ENCODE measurements around the gene SOX1.

SOX1 gene

DNA sequence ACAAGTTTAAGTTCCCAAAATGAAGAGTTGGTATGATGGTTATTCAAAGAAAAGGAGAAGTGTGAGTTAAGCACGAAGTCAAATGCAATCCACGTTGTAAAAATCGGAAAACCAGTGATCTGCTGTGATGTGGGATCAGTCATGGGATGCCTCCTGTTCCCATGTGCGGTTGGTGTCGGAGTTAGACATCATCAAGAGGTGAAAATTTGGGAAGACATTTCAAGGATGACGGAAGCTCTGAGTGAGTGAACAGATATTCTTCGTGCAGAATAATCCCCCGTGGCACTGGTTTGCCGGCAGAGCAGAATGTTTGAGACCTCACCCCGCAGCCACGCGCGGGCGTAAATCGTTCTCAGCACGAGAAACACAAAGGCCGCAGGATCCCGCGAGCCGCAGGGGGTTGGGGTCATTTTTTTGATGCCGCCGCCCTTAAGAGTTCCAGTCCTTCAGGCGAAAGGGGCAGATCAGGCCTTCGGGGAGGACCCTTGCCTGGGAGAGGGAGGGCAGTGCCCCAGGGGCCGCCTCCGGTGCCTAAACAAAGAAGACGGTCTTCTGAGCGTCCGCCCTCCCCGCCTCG is 13.7 kb upstream of the SOX1 start:
- DNase-seq (ENCODE audit: insufficient read length, low spot score): no peak
- no peak for FAIRE-seq
- TF ChIP-seq POLR2A (IDR thresholded peaks at IDR 0.05; ENCODE audit: low read depth, low read length) (no peak), PAX5 (IDR thresholded peaks at IDR 0.05; ENCODE audit: insufficient read depth, low read length, severe bottlenecking) (no peak), SPI1 (IDR thresholded peaks at IDR 0.05; ENCODE audit: low read depth, low read length) (no peak), TAF1 (IDR thresholded peaks at IDR 0.05; ENCODE audit: low read depth, low read length) (no peak), POU2F2 (IDR thresholded peaks at IDR 0.05; ENCODE audit: low read depth, low read length) (no peak), POLR2AphosphoS5 (IDR thresholded peaks at IDR 0.05; ENCODE audit: low read depth, low read length) (no peak)

DNA sequence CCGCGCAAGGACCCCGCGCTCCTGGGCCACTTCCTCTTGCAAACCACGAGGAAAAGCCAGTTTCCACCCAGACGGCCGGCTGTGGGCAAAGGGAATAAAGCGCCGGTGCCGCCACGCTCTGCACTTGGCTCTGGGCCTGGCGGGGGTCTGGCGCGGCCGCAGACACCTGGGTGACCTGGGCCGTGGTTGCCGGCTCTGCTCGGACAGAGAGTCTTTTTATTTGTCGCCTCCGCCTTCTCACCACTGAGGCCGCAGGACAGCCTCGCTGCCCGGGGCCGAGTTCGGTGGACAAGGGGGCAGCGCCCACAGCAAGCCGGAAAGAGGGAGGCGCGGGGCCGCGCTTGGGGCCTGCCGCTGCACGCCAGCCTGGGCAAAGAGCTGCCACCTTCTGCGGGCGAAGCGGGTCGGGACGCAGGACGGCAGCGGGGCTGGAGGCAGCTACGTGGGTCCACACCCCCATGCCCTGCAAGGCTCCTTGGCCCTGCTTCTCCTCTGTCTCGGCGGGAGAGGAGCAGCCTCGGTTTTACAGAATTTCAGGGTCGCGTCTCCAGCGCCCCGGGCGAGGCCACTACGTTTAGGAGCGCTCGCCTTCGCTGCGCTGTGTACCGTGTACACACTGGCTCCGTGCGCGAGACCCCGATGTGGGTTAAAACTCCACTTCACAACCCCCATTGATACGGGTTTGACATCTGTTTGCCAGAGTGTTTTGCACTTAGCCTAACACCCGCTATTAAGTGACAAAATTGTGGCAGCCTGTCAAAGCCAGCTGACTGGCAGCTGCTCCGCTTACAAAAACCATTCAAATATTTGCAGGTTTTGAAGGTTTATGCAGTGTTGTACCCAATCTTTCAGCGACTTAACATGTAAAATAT is 13.0 kb upstream of the SOX1 start:
- no peak for DNase-seq (ENCODE audit: insufficient read length, low spot score)
- TF ChIP-seq POU2F2 (IDR thresholded peaks at IDR 0.05; ENCODE audit: low read depth, low read length) (no peak), PAX5 (IDR thresholded peaks at IDR 0.05; ENCODE audit: insufficient read depth, low read length, severe bottlenecking) (no peak), POLR2A (IDR thresholded peaks at IDR 0.05; ENCODE audit: low read depth, low read length) (no peak), SPI1 (IDR thresholded peaks at IDR 0.05; ENCODE audit: low read depth, low read length) (no peak), POLR2AphosphoS5 (IDR thresholded peaks at IDR 0.05; ENCODE audit: low read depth, low read length) (no peak), TAF1 (IDR thresholded peaks at IDR 0.05; ENCODE audit: low read depth, low read length) (no peak)
- no peak for FAIRE-seq

DNA sequence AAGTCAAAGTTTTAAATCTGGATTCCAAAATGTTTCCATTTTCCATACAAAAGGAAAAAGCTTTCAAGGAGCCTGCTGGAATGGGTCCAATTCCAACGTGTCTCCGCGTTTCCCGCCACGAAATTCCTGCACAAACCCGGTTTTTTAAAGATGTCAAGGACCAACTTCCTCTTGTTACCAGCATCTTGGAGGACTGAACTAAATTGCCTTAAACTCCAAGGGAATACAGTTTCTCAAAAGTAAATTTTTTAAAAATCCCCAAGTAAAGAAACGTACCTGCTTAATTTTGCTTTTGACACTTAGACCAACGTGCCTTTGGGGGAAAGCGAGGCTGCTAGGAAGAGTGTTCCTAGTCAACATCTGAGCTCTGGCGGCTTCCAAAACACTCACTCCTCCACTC is 12.3 kb upstream of the SOX1 start:
- TF ChIP-seq POLR2AphosphoS5 (IDR thresholded peaks at IDR 0.05; ENCODE audit: low read depth, low read length): no peak
- no peak for DNase-seq (ENCODE audit: insufficient read length, low spot score)
- FAIRE-seq: no peak

DNA sequence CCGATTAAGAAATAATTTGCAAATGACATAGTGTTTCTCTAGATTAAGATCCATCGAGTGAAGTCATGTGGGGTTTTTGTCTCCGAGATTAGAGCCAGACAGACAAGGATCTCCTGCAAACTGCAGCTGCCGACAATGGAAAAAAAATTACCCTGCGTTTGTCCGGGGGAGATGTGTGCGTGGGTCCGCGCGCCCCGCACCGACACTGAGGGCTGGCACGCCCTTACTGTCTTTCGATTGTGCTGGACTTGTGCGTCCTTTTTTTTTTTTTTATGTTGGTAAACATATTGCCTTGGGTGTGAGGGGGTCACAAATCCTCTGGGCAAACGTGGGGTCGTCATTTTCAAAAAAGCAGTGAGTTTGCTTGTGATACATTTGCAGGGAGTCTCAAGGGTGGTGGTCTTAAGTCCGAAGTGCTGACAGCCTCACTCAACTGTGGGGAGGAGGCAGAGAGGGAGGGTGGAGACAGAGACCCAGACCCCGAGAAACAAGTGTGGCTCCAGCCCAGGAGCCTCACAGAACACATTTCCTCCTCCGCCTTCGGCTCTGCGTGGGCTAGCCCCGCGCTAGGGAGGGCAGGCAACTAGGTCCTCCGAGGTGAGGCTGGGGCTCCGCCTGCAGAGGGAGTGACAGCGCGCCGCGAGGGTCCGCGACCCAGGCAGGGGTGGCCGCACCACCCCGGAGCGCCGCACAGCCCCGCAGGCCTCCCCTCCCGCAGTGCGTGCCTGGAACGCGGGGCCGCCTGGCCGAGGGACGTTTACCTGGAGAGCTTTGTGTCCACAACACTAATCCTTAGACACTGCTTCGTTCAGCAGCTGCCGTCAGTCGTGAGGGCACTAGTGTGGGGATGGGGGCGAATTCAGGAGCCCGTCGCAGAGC is 11.7 kb upstream of the SOX1 start:
- no peak for DNase-seq (ENCODE audit: insufficient read length, low spot score)
- FAIRE-seq: no peak
- TF ChIP-seq TAF1 (IDR thresholded peaks at IDR 0.05; ENCODE audit: low read depth, low read length): no peak
- TF ChIP-seq POLR2AphosphoS5 (IDR thresholded peaks at IDR 0.05; ENCODE audit: low read depth, low read length): no peak
- TF ChIP-seq POU2F2 (IDR thresholded peaks at IDR 0.05; ENCODE audit: low read depth, low read length): no peak
- no peak for TF ChIP-seq SPI1 (IDR thresholded peaks at IDR 0.05; ENCODE audit: low read depth, low read length)
- TF ChIP-seq PAX5 (IDR thresholded peaks at IDR 0.05; ENCODE audit: insufficient read depth, low read length, severe bottlenecking): no peak
- TF ChIP-seq POLR2A (IDR thresholded peaks at IDR 0.05; ENCODE audit: low read depth, low read length): no peak

DNA sequence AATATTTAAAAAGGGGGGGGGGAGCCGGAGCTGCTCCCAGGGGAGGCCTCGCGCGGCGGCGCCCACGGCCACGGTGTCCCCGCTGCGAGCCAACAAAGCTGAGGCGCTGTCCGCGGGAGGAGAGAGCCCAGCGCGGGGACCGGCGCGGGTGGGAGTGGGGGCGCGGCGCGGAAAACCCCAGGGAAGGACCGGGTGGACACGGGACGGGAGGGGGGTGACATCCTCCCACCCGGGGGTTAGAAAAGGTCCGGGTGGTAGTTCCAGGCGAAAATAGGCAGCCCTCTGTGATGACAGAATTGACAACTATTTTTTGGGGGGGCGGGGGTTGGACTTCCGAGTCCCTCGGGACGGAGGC is 11.1 kb upstream of the SOX1 start:
- no peak for DNase-seq (ENCODE audit: insufficient read length, low spot score)
- no peak for TF ChIP-seq TAF1 (IDR thresholded peaks at IDR 0.05; ENCODE audit: low read depth, low read length)
- FAIRE-seq: no peak

DNA sequence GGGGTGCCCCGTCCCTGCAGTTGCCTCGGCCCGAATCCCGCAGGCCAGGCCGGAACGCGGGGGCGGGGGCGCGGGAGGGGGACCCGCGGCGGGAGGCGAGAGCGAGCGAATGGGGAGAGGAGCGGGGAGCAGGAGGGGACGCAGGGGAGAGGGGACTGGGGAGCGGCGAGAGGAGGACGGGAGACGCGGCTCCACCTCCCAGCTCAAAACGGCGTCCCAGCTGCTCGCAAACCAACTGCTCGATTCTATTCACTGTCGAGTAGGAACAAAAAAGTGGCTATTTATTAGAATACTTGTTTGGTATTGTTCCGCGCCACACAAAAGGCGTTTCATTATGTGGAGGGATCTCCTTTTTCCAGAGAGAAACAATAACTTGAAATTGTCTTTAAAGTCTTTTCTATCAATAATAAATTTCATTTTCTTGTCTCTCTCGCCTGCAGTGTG is 10.6 kb upstream of the SOX1 start:
- FAIRE-seq: no peak
- TF ChIP-seq POLR2AphosphoS5 (IDR thresholded peaks at IDR 0.05; ENCODE audit: low read depth, low read length): no peak
- TF ChIP-seq PAX5 (IDR thresholded peaks at IDR 0.05; ENCODE audit: insufficient read depth, low read length, severe bottlenecking): no peak
- no peak for TF ChIP-seq POLR2A (IDR thresholded peaks at IDR 0.05; ENCODE audit: low read depth, low read length)
- TF ChIP-seq POU2F2 (IDR thresholded peaks at IDR 0.05; ENCODE audit: low read depth, low read length): no peak
- no peak for DNase-seq (ENCODE audit: insufficient read length, low spot score)

DNA sequence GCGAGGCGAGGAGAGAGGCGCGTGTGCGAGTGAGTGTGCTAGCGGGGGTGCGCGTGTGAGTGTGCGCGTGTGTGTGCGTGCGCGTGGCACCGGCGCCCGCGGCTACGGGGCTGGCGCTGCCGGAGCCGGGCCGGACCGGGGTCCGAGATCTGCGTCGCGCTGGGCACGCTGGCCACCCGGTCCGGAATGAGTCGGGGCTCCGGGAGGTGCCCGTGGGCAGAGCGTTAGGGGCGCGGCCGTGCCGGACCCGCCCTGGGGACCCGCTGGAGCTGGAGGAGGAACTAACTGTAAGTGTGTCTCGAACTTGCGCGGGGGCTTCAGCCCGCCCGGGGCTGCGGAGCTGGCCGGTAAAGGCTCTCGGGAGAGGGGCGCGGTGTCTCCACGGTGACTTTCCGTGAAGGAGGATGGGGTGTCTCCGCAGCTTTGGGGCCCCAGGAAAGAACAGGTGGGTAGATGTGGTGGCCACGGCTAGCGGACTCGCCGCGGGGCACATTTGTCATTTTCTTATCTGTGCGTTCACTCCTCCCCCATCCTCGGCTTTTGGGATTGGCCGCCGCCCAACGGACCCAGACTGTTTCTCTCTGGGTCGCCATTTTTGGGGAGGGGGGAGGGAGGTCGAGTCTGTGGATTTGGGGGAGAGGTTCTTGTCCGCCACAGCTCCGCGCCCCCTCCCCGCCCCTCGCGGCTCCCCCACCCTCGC is 10.1 kb upstream of the SOX1 start:
- DNase-seq (ENCODE audit: insufficient read length, low spot score) (no peak), FAIRE-seq (no peak)

DNA sequence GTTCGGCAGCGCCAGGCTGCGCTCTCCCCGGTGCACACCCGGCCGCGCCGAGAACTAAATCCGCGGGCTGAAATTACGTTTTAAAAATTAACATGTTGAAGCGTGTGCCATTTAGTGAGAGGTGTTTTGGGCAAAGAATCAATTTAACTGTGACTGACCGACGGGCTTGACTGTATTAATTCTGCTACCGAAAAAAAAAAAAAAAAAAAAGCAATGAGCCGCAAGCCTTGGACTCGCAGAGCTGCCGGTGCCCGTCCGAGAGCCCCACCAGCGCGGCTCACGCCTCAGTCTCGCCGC is 9.6 kb upstream of the SOX1 start:
- TF ChIP-seq POLR2A (IDR thresholded peaks at IDR 0.05; ENCODE audit: low read depth, low read length): no peak
- no peak for TF ChIP-seq TAF1 (IDR thresholded peaks at IDR 0.05; ENCODE audit: low read depth, low read length)
- TF ChIP-seq POLR2AphosphoS5 (IDR thresholded peaks at IDR 0.05; ENCODE audit: low read depth, low read length): no peak
- TF ChIP-seq PAX5 (IDR thresholded peaks at IDR 0.05; ENCODE audit: insufficient read depth, low read length, severe bottlenecking): no peak
- TF ChIP-seq SPI1 (IDR thresholded peaks at IDR 0.05; ENCODE audit: low read depth, low read length): no peak
- TF ChIP-seq POU2F2 (IDR thresholded peaks at IDR 0.05; ENCODE audit: low read depth, low read length): no peak
- FAIRE-seq: no peak
- DNase-seq (ENCODE audit: insufficient read length, low spot score): no peak

More for the DNA sequence above, 10.1 kb upstream of the SOX1 start:
- TF ChIP-seq PAX5 (IDR thresholded peaks at IDR 0.05; ENCODE audit: insufficient read depth, low read length, severe bottlenecking) (no peak), POU2F2 (IDR thresholded peaks at IDR 0.05; ENCODE audit: low read depth, low read length) (no peak), POLR2AphosphoS5 (IDR thresholded peaks at IDR 0.05; ENCODE audit: low read depth, low read length) (no peak), POLR2A (IDR thresholded peaks at IDR 0.05; ENCODE audit: low read depth, low read length) (no peak), SPI1 (IDR thresholded peaks at IDR 0.05; ENCODE audit: low read depth, low read length) (no peak), TAF1 (IDR thresholded peaks at IDR 0.05; ENCODE audit: low read depth, low read length) (no peak)

DNA sequence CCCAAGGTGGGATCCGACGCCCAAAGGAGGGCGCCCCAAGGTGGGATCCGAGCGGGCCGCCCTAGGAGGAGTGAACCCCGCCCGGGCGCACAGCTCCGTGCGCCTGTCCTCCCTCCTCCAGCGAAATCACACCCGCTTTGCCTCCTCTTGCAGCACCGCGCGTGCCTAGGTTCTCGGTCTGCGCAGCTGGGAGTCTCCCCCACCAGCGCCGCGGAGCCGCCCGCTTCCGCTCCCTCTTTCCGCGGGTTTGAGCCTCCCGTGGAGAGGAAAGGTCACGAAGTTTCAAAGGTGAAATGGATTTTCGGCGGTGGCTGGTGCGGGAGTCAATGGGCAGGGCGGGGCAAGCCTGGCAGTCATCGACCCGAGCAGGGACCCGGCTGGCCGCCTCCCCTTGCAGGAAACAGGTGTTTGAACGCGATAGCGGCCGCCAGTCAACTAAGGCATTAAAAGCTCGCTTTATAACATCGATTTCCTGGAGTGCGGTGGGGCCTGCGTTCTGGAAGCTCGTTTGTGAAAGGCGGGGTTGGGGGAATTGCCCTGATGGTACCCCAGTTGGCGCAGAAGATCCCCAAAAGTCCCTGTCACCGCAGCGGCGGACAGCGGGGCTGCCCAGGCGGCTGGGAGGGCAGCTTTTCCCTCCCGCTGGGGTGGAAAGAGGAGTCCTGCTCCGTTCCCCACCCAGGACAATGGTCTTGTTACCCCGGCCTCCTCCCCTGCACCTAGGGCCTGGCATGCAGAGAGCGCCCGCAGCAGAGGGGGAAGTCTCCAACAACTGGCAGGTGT is 9.0 kb upstream of the SOX1 start:
- FAIRE-seq: no peak
- DNase-seq (ENCODE audit: insufficient read length, low spot score): no peak
- TF ChIP-seq POU2F2 (IDR thresholded peaks at IDR 0.05; ENCODE audit: low read depth, low read length) (no peak), SPI1 (IDR thresholded peaks at IDR 0.05; ENCODE audit: low read depth, low read length) (no peak), POLR2AphosphoS5 (IDR thresholded peaks at IDR 0.05; ENCODE audit: low read depth, low read length) (no peak), PAX5 (IDR thresholded peaks at IDR 0.05; ENCODE audit: insufficient read depth, low read length, severe bottlenecking) (no peak), TAF1 (IDR thresholded peaks at IDR 0.05; ENCODE audit: low read depth, low read length) (no peak), POLR2A (IDR thresholded peaks at IDR 0.05; ENCODE audit: low read depth, low read length) (no peak)
